H1 (cell line): Measurements from ENCODE around the gene C2orf78. TPM values are rescaled to one million over a fixed set of nuclear protein-coding genes. Genes with fewer than 3 reads are reported as not detected.

ENCODE experiments used
- CTCF ChIA-PET: fragments of 300-600 bp; sonication (Branson Sonifier 250); formaldehyde crosslinking; loops from one replicate; lab custom pipeline; 2021; ENCODE audit not compliant: partially characterized antibody; lab: Charles Lee
- POLR2A ChIA-PET: fragments of 300-600 bp; sonication (Branson Sonifier 250); formaldehyde crosslinking; loops from one replicate; lab custom pipeline; 2021; ENCODE audit warnings: inconsistent platforms; ENCODE audit not compliant: partially characterized antibody; lab: Charles Lee
- DNase-seq, 2 experiments: peaks; one replicate each; pipeline versions ENCODE4 v3.0.0 to v3.0.0-alpha.2; 2010 to 2022; ENCODE audit warnings: low spot score in 2 of 2, low read depth in 1 of 2, mixed read lengths in 1 of 2
- FAIRE-seq: peaks from 2 replicates; lab custom pipeline; 2011; peaks lifted over from hg19 to GRCh38; lab: Jason Lieb, UNC
- H2AFZ ChIP-seq: 2 replicates; pipeline ENCODE4 v1.8.1; 2012; ENCODE audit warnings: low read length, inconsistent platforms
- H2AK5ac ChIP-seq: 2 replicates; pipeline ENCODE4 v1.6.1; 2013; ENCODE audit warnings: low read depth, low read length
- H2BK120ac ChIP-seq: replicated peaks from 2 replicates; pipeline ENCODE3; 2013; ENCODE audit warnings: low read depth, low read length, inconsistent platforms
- H2BK12ac ChIP-seq: 2 replicates; pipeline ENCODE4 v1.6.1; 2013; ENCODE audit warnings: low read depth, low read length
- H2BK15ac ChIP-seq: 2 replicates; pipeline ENCODE4 v1.6.1; 2013; ENCODE audit warnings: low read length
- H2BK20ac ChIP-seq: 2 replicates; pipeline ENCODE4 v1.6.1; 2013; ENCODE audit warnings: low read length
- H2BK5ac ChIP-seq: 2 replicates; pipeline ENCODE4 v1.6.1; 2013; ENCODE audit warnings: low read depth, low read length
- H3K14ac ChIP-seq: 2 replicates; pipeline ENCODE4 v1.6.1; 2013; ENCODE audit warnings: inconsistent platforms; ENCODE audit not compliant: insufficient read length
- H3K18ac ChIP-seq: 2 replicates; pipeline ENCODE4 v1.6.1; 2013; ENCODE audit warnings: low read length; ENCODE audit errors: extremely low read depth
- H3K23ac ChIP-seq: 2 replicates; pipeline ENCODE4 v1.6.1; 2013; ENCODE audit warnings: inconsistent platforms; ENCODE audit not compliant: insufficient read length
- H3K23me2 ChIP-seq: 2 replicates; pipeline ENCODE4 v1.6.1; 2013; ENCODE audit warnings: low read depth, low read length
- H3K27ac ChIP-seq: 2 replicates; pipeline ENCODE4 v1.6.1; 2011; ENCODE audit warnings: low read depth, low read length, inconsistent platforms
- H3K27me3 ChIP-seq, 4 experiments: replicated peaks in 1 of 4; 1 replicate in 1 of 4; 2 replicates in 3 of 4; pipeline versions ENCODE4 v1.6.1 to v1.8.1; 2011 to 2013; ENCODE audit warnings: low read length in 3 of 4, mild to moderate bottlenecking in 3 of 4, inconsistent platforms in 2 of 4, mixed read lengths in 2 of 4, moderate library complexity in 1 of 4; ENCODE audit not compliant: control insufficient read depth in 3 of 4, insufficient read depth in 3 of 4; ENCODE audit errors: extremely low read depth in 1 of 4
- H3K36me3 ChIP-seq, 4 experiments: 2 replicates each; pipeline versions ENCODE4 v1.6.1 to v1.8.1; 2011 to 2013; ENCODE audit warnings: mild to moderate bottlenecking in 4 of 4, low read length in 3 of 4, moderate library complexity in 2 of 4, control low read depth in 1 of 4, inconsistent platforms in 1 of 4; ENCODE audit not compliant: insufficient read depth in 4 of 4, control insufficient read depth in 2 of 4
- H3K4ac ChIP-seq: replicated peaks from 2 replicates; pipeline ENCODE3; 2013; ENCODE audit warnings: low read length, low read depth, mixed read lengths, inconsistent platforms; ENCODE audit not compliant: insufficient read length
- H3K4me1 ChIP-seq, 4 experiments: replicated peaks in 1 of 4; 1 replicate in 1 of 4; 2 replicates in 3 of 4; pipeline versions ENCODE4 v1.6.1 to v1.8.1; 2011 to 2013; ENCODE audit warnings: low read length in 3 of 4, inconsistent platforms in 2 of 4, mixed read lengths in 1 of 4; ENCODE audit not compliant: insufficient read depth in 4 of 4, control insufficient read depth in 3 of 4
- H3K4me2 ChIP-seq, 2 experiments: 2 replicates each; pipeline versions ENCODE4 v1.6.1 to v1.8.1; 2011 to 2013; ENCODE audit warnings: low read depth in 2 of 2, low read length in 2 of 2, control low read depth in 1 of 2, inconsistent platforms in 1 of 2, mild to moderate bottlenecking in 1 of 2; ENCODE audit not compliant: insufficient read depth in 1 of 2
- H3K4me3 ChIP-seq, 4 experiments: fragments of 200-600, 300-600 bp in 1 of 4; sonication (generic), shearing (Covaris generic), sonication (Bioruptor Twin) in 1 of 4; 2 replicates each; pipeline versions ENCODE4 v1.5.1 to v1.8.1; 2011 to 2016; ENCODE audit warnings: low read length in 4 of 4, low read depth in 3 of 4, control low read depth in 2 of 4, inconsistent platforms in 2 of 4, mild to moderate bottlenecking in 2 of 4, mixed read lengths in 1 of 4, moderate library complexity in 1 of 4; ENCODE audit not compliant: insufficient read depth in 2 of 4; ENCODE audit errors: extremely low read depth in 1 of 4
- H3K56ac ChIP-seq: replicated peaks from 2 replicates; pipeline ENCODE3; 2013; ENCODE audit warnings: low read depth, mild to moderate bottlenecking, mixed read lengths, low read length, inconsistent platforms; ENCODE audit not compliant: insufficient read length
- H3K79me1 ChIP-seq: 2 replicates; pipeline ENCODE4 v1.6.1; 2013; ENCODE audit warnings: low read depth, low read length, control low read depth
- H3K79me2 ChIP-seq, 2 experiments: 2 replicates each; pipeline versions ENCODE4 v1.6.1 to v1.8.1; 2012 to 2013; ENCODE audit warnings: low read length in 2 of 2, mild to moderate bottlenecking in 2 of 2, inconsistent platforms in 1 of 2; ENCODE audit not compliant: insufficient read depth in 2 of 2, control insufficient read depth in 1 of 2
- H3K9ac ChIP-seq, 4 experiments: replicated peaks in 1 of 4; 1 replicate in 1 of 4; 2 replicates in 3 of 4; pipeline versions ENCODE4 v1.6.1 to v1.8.1; 2011 to 2013; ENCODE audit warnings: low read depth in 3 of 4, low read length in 3 of 4, control low read depth in 2 of 4, mild to moderate bottlenecking in 2 of 4, moderate library complexity in 2 of 4, inconsistent platforms in 1 of 4; ENCODE audit errors: extremely low read depth in 1 of 4
- H3K9me3 ChIP-seq, 2 experiments: 2 replicates each; pipeline versions ENCODE4 v1.6.1 to v1.8.1; 2012 to 2013; ENCODE audit warnings: mild to moderate bottlenecking in 2 of 2, moderate library complexity in 2 of 2, control low read depth in 1 of 2, inconsistent platforms in 1 of 2, low read depth in 1 of 2, low read length in 1 of 2, mixed read lengths in 1 of 2; ENCODE audit not compliant: insufficient read depth in 2 of 2
- H4K20me1 ChIP-seq, 2 experiments: replicated peaks in 1 of 2; 2 replicates each; pipeline versions ENCODE3 to v1.8.1; 2011 to 2013; ENCODE audit warnings: inconsistent platforms in 2 of 2, low read length in 2 of 2, mild to moderate bottlenecking in 1 of 2; ENCODE audit not compliant: insufficient read depth in 2 of 2, control insufficient read depth in 1 of 2
- H4K5ac ChIP-seq: 2 replicates; pipeline ENCODE4 v1.6.1; 2013; ENCODE audit warnings: low read length, low read depth, mixed read lengths, inconsistent platforms; ENCODE audit not compliant: insufficient read length
- H4K8ac ChIP-seq: 2 replicates; pipeline ENCODE4 v1.8.0; 2013; ENCODE audit warnings: mild to moderate bottlenecking, moderate library complexity, low read length, inconsistent platforms; ENCODE audit not compliant: insufficient read depth; ENCODE audit errors: extremely low read depth
- H4K91ac ChIP-seq: replicated peaks from 2 replicates; pipeline ENCODE3; 2013; ENCODE audit warnings: low read length, mixed read lengths, inconsistent platforms; ENCODE audit not compliant: insufficient read length
- E2F6 ChIP-seq: IDR thresholded peaks from 2 replicates; pipeline ENCODE4 v1.6.1; 2012; ENCODE audit warnings: inconsistent platforms
- POLR2AphosphoS5 ChIP-seq: IDR thresholded peaks from 2 replicates; pipeline ENCODE4 v1.6.1; 2011; ENCODE audit warnings: low read depth, low read length
- POU5F1 ChIP-seq: IDR thresholded peaks from 2 replicates; pipeline ENCODE4 v1.6.1; 2011; ENCODE audit warnings: low read depth, mild to moderate bottlenecking, low read length, moderate library complexity
- SIX5 ChIP-seq: IDR thresholded peaks from 2 replicates; pipeline ENCODE4 v1.6.1; 2011; ENCODE audit warnings: mild to moderate bottlenecking, low read depth, low read length
- SRF ChIP-seq: IDR thresholded peaks from 2 replicates; pipeline ENCODE4 v1.6.1; 2011; ENCODE audit warnings: mild to moderate bottlenecking, low read depth, low read length, moderate library complexity
- WGBS, 2 experiments: shearing (Covaris generic) in 1 of 2; methylation state at CpG; one replicate each; pipeline versions ENCODE4 v1.1.6 to v1.1.7; 2013 to 2015; ENCODE audit warnings: low lambda C conversion rate in 2 of 2, mixed read lengths in 2 of 2, inconsistent platforms in 1 of 2, low coverage in 1 of 2, missing lambda C conversion rate in 1 of 2; ENCODE audit not compliant: insufficient replicate concordance in 2 of 2, insufficient coverage in 1 of 2, insufficient read length in 1 of 2; ENCODE audit errors: extremely low coverage in 1 of 2, missing lambda C conversion rate in 1 of 2; 5-methylcytosine and 5-hydroxymethylcytosine counted together
- polyA plus RNA-seq, 7 experiments: library from polyadenylated mRNA; depleted of rRNA in 3 of 7; stranded (reverse) in 5 of 7; unstranded in 2 of 7; fragments of >200 nt in 5 of 7; fragments of 200-250 nt in 2 of 7; gene quantifications; 1 replicate in 5 of 7; 2 replicates in 1 of 7; 4 replicates in 1 of 7; pipeline versions ENCODE4 v1.2.1 to v1.2.3, GENCODE V29; 2011 to 2013; ENCODE audit warnings: missing spikeins in 2 of 7, mixed read lengths in 2 of 7
- total RNA-seq: library from RNA; stranded (reverse); fragmentation: NEBNext Ultra II Directional; extraction: Animal tissue kit (Norgen Biotek cat#: 25700); gene quantifications from 2 replicates; pipeline ENCODE4 v1.2.1, GENCODE V29; 2021

Gene C2orf78
- total and polyA plus RNA-seq, 2 of the 8 experiments (the other 6 are each of a cell fraction or from before 2014, with no cell fraction given) = 0.39 to 0.89 TPM

GRCh38 chr2:73759904-73760303, 24.1 kb upstream of the C2orf78 start:
- Histone ChIP-seq H3K79me2 (no peaks in the 10 kb centered on the region), H3K27ac (no peak overlapping the region), H3K79me1 (no peaks in the 10 kb centered on the region), H3K14ac (no peak overlapping the region), H2BK20ac (no peak overlapping the region), H2AFZ (no peak overlapping the region), H2BK5ac (no peak overlapping the region), H3K23ac (no peak overlapping the region), H2BK12ac (no peak overlapping the region), H3K4me2 (no peak overlapping the region), H3K36me3 (peaks cover 2 to 30% (median 19%) of the 10 kb centered on the region in 4 experiments), H4K20me1 (no peaks in the 10 kb centered on the region), H3K4me1 (no peaks in the 10 kb centered on the region), H3K18ac (no peak overlapping the region), H3K56ac (no peak overlapping the region), H2AK5ac (no peak overlapping the region), H3K4me3 (no peak overlapping the region), H3K27me3 (no peaks in the 10 kb centered on the region), H3K4ac (no peak overlapping the region), H2BK15ac (no peak overlapping the region), H3K9me3 (peaks cover 5 to 7% of the 10 kb centered on the region in 2 experiments), H4K91ac (no peak overlapping the region), H3K23me2 (no peaks in the 10 kb centered on the region), H4K5ac (no peak overlapping the region), H3K9ac (no peak overlapping the region), H2BK120ac (no peak overlapping the region), H4K8ac (no peak overlapping the region)
- TF ChIP-seq POU5F1 = no peak
- TF ChIP-seq POLR2AphosphoS5 = no peak
- no peak for TF ChIP-seq E2F6
- no peak for TF ChIP-seq SRF
- TF ChIP-seq SIX5 = no peak
- no peak for DNase-seq
- ChIA-PET CTCF (interaction anchor here (0.8 kb wide), 1 partner anchor 14 kb away, joined by 3 read pairs; no protein-coding TSS in a partner anchor), POLR2A (interaction anchor here (1.0 kb wide), 1 partner anchor 13 kb away, joined by 4 read pairs; no protein-coding TSS in a partner anchor)
- WGBS, 2 experiments = 91% methylated on average over 2 of the region's 2 CpGs; no CpG with 5 or more reads in 1 of the 2 experiments
- FAIRE-seq = no peak
